K562 (cell line): ENCODE results near the gene TMEM151A. TPM values are rescaled to one million over a fixed set of nuclear protein-coding genes. Genes with fewer than 3 reads are reported as not detected.

Experiments used
- BDP1 ChIP-seq: IDR thresholded peaks from 3 replicates; pipeline ENCODE4 v1.6.1; 2011; ENCODE audit not compliant: insufficient read length, insufficient read depth
- CXXC5 ChIP-seq: fragments of 250-450 bp; sonication (Bioruptor Pico); IDR thresholded peaks from 2 replicates; pipeline ENCODE4 v1.8.0; 2022; ENCODE audit warnings: inconsistent platforms, mild to moderate bottlenecking, moderate library complexity
- HMG20A ChIP-seq: fragments of 450-650 bp; formaldehyde crosslinking; conservative IDR thresholded peaks from 2 replicates; pipeline ENCODE4 v1.4.0; 2020; ENCODE audit warnings: mild to moderate bottlenecking, mixed read lengths
- KAT7 ChIP-seq: sonication (generic); formaldehyde crosslinking; IDR thresholded peaks from 2 replicates; pipeline ENCODE4 v1.8.0; 2022; ENCODE audit warnings: missing genetic modification reagents, mild to moderate bottlenecking, borderline replicate concordance
- L3MBTL2 ChIP-seq: fragments of 450-650 bp; IDR thresholded peaks from 2 replicates; pipeline ENCODE4 v1.6.1; 2016; ENCODE audit warnings: mild to moderate bottlenecking, moderate library complexity
- MAZ ChIP-seq, 2 experiments: fragments of 450-650 bp in 1 of 2; sonication (generic) in 1 of 2; formaldehyde crosslinking; IDR thresholded peaks in 1 of 2; conservative IDR thresholded peaks in 1 of 2; 2 replicates each; pipeline versions ENCODE4 v1.4.0 to v1.5.0; 2020; ENCODE audit warnings: mild to moderate bottlenecking in 1 of 2, missing genetic modification reagents in 1 of 2
- MYC ChIP-seq, 2 experiments: fragments of 250-450 bp in 1 of 2; sonication (Bioruptor Pico) in 1 of 2; IDR thresholded peaks; 2 replicates each; pipeline versions ENCODE4 v1.5.1 to v1.6.1; 2012 to 2021; ENCODE audit warnings: low read depth in 2 of 2, borderline replicate concordance in 1 of 2, improper control_type of control experiment in 1 of 2, low read length in 1 of 2, mild to moderate bottlenecking in 1 of 2, moderate library complexity in 1 of 2
- NR2F6 ChIP-seq: fragments of 450-650 bp; formaldehyde crosslinking; IDR thresholded peaks from 2 replicates; pipeline ENCODE4 v1.4.0; 2020; ENCODE audit warnings: mild to moderate bottlenecking
- NRF1 ChIP-seq, 2 experiments: fragments of 450-650 bp; IDR thresholded peaks in 1 of 2; conservative IDR thresholded peaks in 1 of 2; 2 replicates each; pipeline ENCODE4 v1.6.1; 2014; ENCODE audit warnings: mild to moderate bottlenecking in 2 of 2
- POLR2AphosphoS5 ChIP-seq: IDR thresholded peaks from 2 replicates; pipeline ENCODE4 v1.6.1; 2011; ENCODE audit warnings: mild to moderate bottlenecking, low read depth, low read length, moderate library complexity; ENCODE audit not compliant: control insufficient read depth, insufficient read depth
- PTBP1 ChIP-seq: fragments of 200-400 bp; formaldehyde crosslinking; IDR thresholded peaks from 2 replicates; pipeline ENCODE4 v1.6.1; 2017; ENCODE audit warnings: low read depth, low read length
- RBM25 ChIP-seq: fragments of 200-400 bp; formaldehyde crosslinking; IDR thresholded peaks from 2 replicates; pipeline ENCODE4 v1.6.1; 2018; ENCODE audit warnings: low read length, low read depth, moderate library complexity; ENCODE audit not compliant: severe bottlenecking
- RUNX1 ChIP-seq: sonication (generic); IDR thresholded peaks from 2 replicates; pipeline ENCODE4 v1.6.1; 2016; ENCODE audit warnings: antibody characterized with exemption, low read depth
- SRSF1 ChIP-seq: fragments of 200-400 bp; formaldehyde crosslinking; IDR thresholded peaks from 2 replicates; pipeline ENCODE4 v1.6.1; 2017; ENCODE audit warnings: mild to moderate bottlenecking, low read depth, low read length, moderate library complexity
- ZBTB11 ChIP-seq, 3 experiments: fragments of 200-800 bp in 1 of 3; fragments of 250-450 bp in 1 of 3; fragments of 450-650 bp in 1 of 3; sonication (Bioruptor Pico) in 1 of 3; sonication (Bioruptor generic) in 1 of 3; formaldehyde crosslinking in 1 of 3; IDR thresholded peaks; 2 replicates each; pipeline versions ENCODE4 v1.6.1 to v1.8.0; 2016 to 2022; ENCODE audit warnings: mild to moderate bottlenecking in 2 of 3, missing genetic modification characterization in 2 of 3, missing compliant biosample characterization in 1 of 3, moderate library complexity in 1 of 3
- ZBTB33 ChIP-seq: sonication (generic); formaldehyde crosslinking; IDR thresholded peaks from 2 replicates; pipeline ENCODE4 v1.8.1; 2023; ENCODE audit warnings: mild to moderate bottlenecking, missing genetic modification reagents
- ZKSCAN8 ChIP-seq: fragments of 200-800 bp; sonication (Bioruptor generic); IDR thresholded peaks from 2 replicates; pipeline ENCODE4 v1.6.1; 2016; ENCODE audit warnings: missing genetic modification characterization, missing compliant biosample characterization
- ZNF133 ChIP-seq: fragments of 250-450 bp; sonication (Bioruptor Pico); IDR thresholded peaks from 2 replicates; pipeline ENCODE4 v1.4.0; 2020; ENCODE audit warnings: mild to moderate bottlenecking
- ZNF740 ChIP-seq, 3 experiments: fragments of 200-800 bp in 1 of 3; sonication (Bioruptor generic) in 1 of 3; sonication (generic) in 1 of 3; formaldehyde crosslinking in 1 of 3; IDR thresholded peaks; 2 replicates each; pipeline versions ENCODE4 v1.6.1 to v1.8.0; 2016 to 2022; ENCODE audit warnings: mild to moderate bottlenecking in 2 of 3, missing compliant biosample characterization in 2 of 3, missing genetic modification characterization in 2 of 3, missing genetic modification reagents in 1 of 3
- polyA plus RNA-seq, 8 experiments: library from polyadenylated mRNA; depleted of rRNA in 4 of 8; stranded (reverse) in 5 of 8; unstranded in 3 of 8; fragments of >200 nt; fragmentation: Nextera tagmentation in 2 of 8; fragmentation: Illumina TruSeq in 1 of 8; extraction: Ambion mirVana in 2 of 8; extraction: Trizol in 1 of 8; gene quantifications; 2 replicates each; pipeline versions ENCODE4 v1.2.1 to v1.2.3, GENCODE V29; 2011 to 2014; ENCODE audit warnings: inconsistent platforms in 1 of 8, missing spikeins in 1 of 8
- total RNA-seq, 7 experiments: library from RNA; depleted of rRNA in 6 of 7; stranded (reverse); fragments of >200 nt in 6 of 7; fragmentation: Illumina TruSeq in 2 of 7; extraction: Trizol in 2 of 7; gene quantifications; 2 replicates each; pipeline versions ENCODE4 v1.2.1 to v1.2.3, GENCODE V29; 2011 to 2021; ENCODE audit warnings: low replicate concordance in 1 of 7

Gene TMEM151A
- total and polyA plus RNA-seq, 9 of the 15 experiments (the other 6 are each of a cell fraction or from before 2014, with no cell fraction given), result not detected

GRCh38 chr11:66289548-66290329 is 2.0 kb upstream of the TMEM151A start (continued):
- TF ChIP-seq ZNF740 (CRISPR knock-in tag; IDR thresholded peaks at IDR 0.05) (0 out of 2 replicates have a peak, but pooled peaks have one; percentile 21), ZNF740 (tag; IDR thresholded peaks at IDR 0.05) (no peak), ZBTB11 (CRISPR knock-in tag; IDR thresholded peaks at IDR 0.05) (no peak; a peak in 1 of 6 replicates), RUNX1 (no peak), ZNF133 (no peak), KAT7 (CRISPR knock-in tag) (peak; percentile 87; the same call in 1 of the 2 replicates), ZBTB33 (CRISPR knock-in tag) (peak; percentile 69), BDP1 (no peak), L3MBTL2 (no peak), MYC (IDR thresholded peaks at IDR 0.05; ENCODE audit: low read depth, low read length) (no peak), MYC (CRISPR knock-in tag; IDR thresholded peaks at IDR 0.05; ENCODE audit: borderline replicate concordance, low read depth) (no peak), SRSF1 (peak; percentile 44; the same call in 1 of the 2 replicates), PTBP1 (no peak), HMG20A (CRISPR knock-in tag) (no peak), NRF1 (conservative IDR thresholded peaks at IDR 0.05 in 1 of 2, IDR thresholded peaks at IDR 0.05 in 1 of 2) (no peak), MAZ (CRISPR knock-in tag; conservative IDR thresholded peaks at IDR 0.05 in 1 of 2, IDR thresholded peaks at IDR 0.05 in 1 of 2) (peak in 1 of 2 experiments; percentile 76; a peak in 2 of 4 replicates), RBM25 (no peak), ZKSCAN8 (CRISPR knock-in tag) (no peak), POLR2AphosphoS5 (no peak), CXXC5 (CRISPR knock-in tag) (peak; percentile 14), NR2F6 (CRISPR knock-in tag) (no peak)
